Stimulated activated CD4-positive, alpha-beta T cell treated with anti-CD3 and anti-CD28 coated beads, Interleukin-2, amount 100 ng/mL, for 24 hours (primary cell): Measurements from ENCODE around the gene CACNA1C.

ENCODE experiments used
- DNase-seq, 2 donors: peaks; one replicate each; pipeline ENCODE4 v3.0.0-alpha.2; 2020

CACNA1C gene

GRCh38 chr12:2239381-2239871 is 186.6 kb downstream of the CACNA1C start:
- no peak for DNase-seq

- DNase-seq = no peak
These were observed 187.6 kb downstream of the CACNA1C start for GRCh38 chr12:2240390-2240789.

- DNase-seq = no peak
These were observed 188.2 kb downstream of the CACNA1C start for GRCh38 chr12:2240984-2241383.

- DNase-seq = no peak
These were observed 189.4 kb downstream of the CACNA1C start for GRCh38 chr12:2242216-2242615.

- DNase-seq = no peak
These were observed 190.0 kb downstream of the CACNA1C start for GRCh38 chr12:2242816-2243215.

- no peak for DNase-seq
These were observed 190.5 kb downstream of the CACNA1C start for GRCh38 chr12:2243275-2243674.

GRCh38 chr12:2244013-2244861 is 191.4 kb downstream of the CACNA1C start:
- DNase-seq = no peak

- DNase-seq = no peak
These were observed 193.6 kb downstream of the CACNA1C start for GRCh38 chr12:2246358-2246757.

GRCh38 chr12:2247120-2247519 is 194.3 kb downstream of the CACNA1C start:
- DNase-seq = no peak

- no peak for DNase-seq
These were observed 194.8 kb downstream of the CACNA1C start for GRCh38 chr12:2247596-2247995.

GRCh38 chr12:2248087-2248900 is 195.5 kb downstream of the CACNA1C start:
- no peak for DNase-seq

- DNase-seq = no peak
These were observed 196.2 kb downstream of the CACNA1C start for GRCh38 chr12:2248901-2249381.

GRCh38 chr12:2250797-2251196 is 198.0 kb downstream of the CACNA1C start:
- no peak for DNase-seq

GRCh38 chr12:2251526-2252209 is 198.9 kb downstream of the CACNA1C start:
- no peak for DNase-seq

GRCh38 chr12:2255311-2255710 is 202.5 kb downstream of the CACNA1C start:
- DNase-seq = no peak

GRCh38 chr12:2255731-2256130 is 202.9 kb downstream of the CACNA1C start:
- DNase-seq = peak in 1 of 2 donors; percentile 25

GRCh38 chr12:2256453-2256852 is 203.7 kb downstream of the CACNA1C start:
- DNase-seq = no peak

GRCh38 chr12:2256915-2257314 is 204.1 kb downstream of the CACNA1C start:
- no peak for DNase-seq

GRCh38 chr12:2258025-2258424 is 205.2 kb downstream of the CACNA1C start:
- no peak for DNase-seq

GRCh38 chr12:2259369-2259768 is 206.6 kb downstream of the CACNA1C start:
- no peak for DNase-seq

GRCh38 chr12:2260441-2260840 is 207.7 kb downstream of the CACNA1C start:
- DNase-seq = no peak

- no peak for DNase-seq
These were observed 208.9 kb downstream of the CACNA1C start for GRCh38 chr12:2261708-2262107.

GRCh38 chr12:2262449-2262848 is 209.7 kb downstream of the CACNA1C start:
- no peak for DNase-seq
